Choroid plexus epithelial cell (primary cell): ENCODE data around the gene TEDC1.
A peak's percentile ranks its signal among the peaks of the same experiment; 100 is the strongest.

Experiments
- DNase-seq: peaks from one replicate; pipeline ENCODE4 v3.0.0-alpha.2; 2010; ENCODE audit warnings: low read depth
- H3K4me3 ChIP-seq: 2 replicates; pipeline ENCODE4 v1.5.1; 2011; ENCODE audit warnings: low read depth, mild to moderate bottlenecking, control low read depth, low read length, moderate library complexity
- TF ChIP-seq, protein P1 (sequence below): conservative IDR thresholded peaks from 2 replicates; pipeline ENCODE4 v1.5.1; 2011; ENCODE audit warnings: low read depth, mild to moderate bottlenecking, control low read depth, inconsistent platforms, low read length, moderate library complexity

TEDC1 gene

DNA sequence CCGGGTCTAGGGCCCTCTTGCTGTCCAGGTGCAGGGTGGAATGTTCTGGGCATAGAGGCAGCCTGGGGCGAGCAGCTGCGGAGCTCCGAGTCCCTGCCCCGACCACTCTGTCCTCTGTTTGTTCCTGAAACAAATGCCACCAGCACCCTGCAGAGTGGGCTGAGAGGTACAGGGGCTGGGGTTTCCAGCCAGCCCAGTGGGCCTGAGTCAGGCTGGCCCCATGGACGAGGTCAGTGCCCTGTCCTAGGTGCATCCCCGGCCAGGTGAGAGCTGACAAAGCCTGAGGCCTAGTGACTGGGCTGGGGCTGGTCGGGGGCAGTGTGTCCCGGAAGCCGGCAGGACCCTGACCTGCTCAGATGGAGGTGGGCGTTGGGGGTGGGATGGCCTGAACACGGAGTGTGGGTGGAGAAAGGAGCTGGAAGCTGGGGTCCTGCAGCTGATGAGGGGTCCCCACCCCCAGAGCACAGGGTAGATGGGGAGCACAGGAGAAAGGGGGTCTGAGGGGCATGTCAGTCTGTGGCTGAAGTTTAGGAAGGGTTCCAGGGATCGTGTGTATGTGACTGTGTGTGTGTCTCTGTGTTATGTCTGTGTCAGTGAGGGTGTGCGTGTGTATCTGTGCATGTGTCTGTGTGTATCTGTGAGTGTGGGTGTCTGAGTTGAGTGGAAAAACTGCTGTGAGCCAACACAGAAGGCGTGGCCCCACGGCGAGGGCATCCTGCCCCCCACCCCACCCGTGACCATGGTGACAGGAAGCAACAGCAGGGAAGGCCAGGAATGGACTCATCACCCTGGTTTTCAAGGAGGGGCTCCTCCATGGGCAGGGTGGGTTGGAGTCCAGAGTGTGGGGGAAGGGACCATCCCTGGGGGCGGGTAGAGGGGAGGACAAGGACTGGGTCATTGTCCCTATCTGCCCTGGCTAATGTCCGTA lies 6.7 kb upstream of the TEDC1 start:
- no peak for DNase-seq
- H3K4me3 ChIP-seq: no peak overlapping the region
- TF ChIP-seq, protein P1, sequence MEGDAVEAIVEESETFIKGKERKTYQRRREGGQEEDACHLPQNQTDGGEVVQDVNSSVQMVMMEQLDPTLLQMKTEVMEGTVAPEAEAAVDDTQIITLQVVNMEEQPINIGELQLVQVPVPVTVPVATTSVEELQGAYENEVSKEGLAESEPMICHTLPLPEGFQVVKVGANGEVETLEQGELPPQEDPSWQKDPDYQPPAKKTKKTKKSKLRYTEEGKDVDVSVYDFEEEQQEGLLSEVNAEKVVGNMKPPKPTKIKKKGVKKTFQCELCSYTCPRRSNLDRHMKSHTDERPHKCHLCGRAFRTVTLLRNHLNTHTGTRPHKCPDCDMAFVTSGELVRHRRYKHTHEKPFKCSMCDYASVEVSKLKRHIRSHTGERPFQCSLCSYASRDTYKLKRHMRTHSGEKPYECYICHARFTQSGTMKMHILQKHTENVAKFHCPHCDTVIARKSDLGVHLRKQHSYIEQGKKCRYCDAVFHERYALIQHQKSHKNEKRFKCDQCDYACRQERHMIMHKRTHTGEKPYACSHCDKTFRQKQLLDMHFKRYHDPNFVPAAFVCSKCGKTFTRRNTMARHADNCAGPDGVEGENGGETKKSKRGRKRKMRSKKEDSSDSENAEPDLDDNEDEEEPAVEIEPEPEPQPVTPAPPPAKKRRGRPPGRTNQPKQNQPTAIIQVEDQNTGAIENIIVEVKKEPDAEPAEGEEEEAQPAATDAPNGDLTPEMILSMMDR: no peak

DNA sequence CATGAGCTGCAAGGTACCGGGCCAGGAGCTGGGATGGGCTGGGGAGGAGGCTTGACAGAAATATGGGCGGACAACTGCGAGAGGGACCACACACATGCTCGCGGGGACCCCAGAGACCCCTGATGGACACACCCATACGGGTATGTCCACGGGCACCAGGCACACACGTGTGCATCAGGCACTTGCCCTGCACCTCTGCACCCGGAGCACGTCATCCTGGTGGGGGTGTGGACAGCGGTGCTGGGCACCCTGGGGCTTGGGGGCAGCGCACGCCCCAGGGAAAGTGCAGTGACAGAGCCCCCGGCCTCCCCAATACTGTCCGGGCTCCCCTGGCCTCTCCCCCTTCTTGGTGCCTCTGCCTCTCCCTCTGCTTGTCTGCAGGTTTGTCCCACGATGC lies 6.1 kb upstream of the TEDC1 start:
- TF ChIP-seq, protein P1: no peak
- H3K4me3 ChIP-seq: no peak overlapping the region
- DNase-seq: no peak

DNA sequence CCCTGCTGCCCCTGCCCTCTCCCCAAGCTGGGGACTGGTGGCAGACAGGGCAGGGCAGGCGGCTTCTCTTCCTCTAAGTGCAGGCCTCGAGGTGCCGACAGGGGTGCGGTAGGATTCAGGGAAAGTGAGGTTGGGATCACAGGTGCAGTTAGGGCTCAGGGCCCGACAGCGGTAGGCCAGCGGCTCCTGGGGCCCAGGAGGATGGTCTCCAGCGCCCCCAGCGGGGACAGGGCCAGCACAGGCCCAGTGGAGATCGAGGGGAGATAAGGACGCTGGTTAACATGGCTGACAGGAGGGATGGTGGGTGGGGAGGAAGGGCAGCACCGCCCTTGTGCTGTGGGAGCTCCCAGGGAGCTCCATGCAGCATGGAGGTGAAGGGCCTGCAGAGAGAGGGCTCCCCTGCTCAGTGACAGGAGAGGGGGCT lies 5.3 kb upstream of the TEDC1 start:
- H3K4me3 ChIP-seq: no peak overlapping the region
- TF ChIP-seq, protein P1: peak; percentile 44
- no peak for DNase-seq

DNA sequence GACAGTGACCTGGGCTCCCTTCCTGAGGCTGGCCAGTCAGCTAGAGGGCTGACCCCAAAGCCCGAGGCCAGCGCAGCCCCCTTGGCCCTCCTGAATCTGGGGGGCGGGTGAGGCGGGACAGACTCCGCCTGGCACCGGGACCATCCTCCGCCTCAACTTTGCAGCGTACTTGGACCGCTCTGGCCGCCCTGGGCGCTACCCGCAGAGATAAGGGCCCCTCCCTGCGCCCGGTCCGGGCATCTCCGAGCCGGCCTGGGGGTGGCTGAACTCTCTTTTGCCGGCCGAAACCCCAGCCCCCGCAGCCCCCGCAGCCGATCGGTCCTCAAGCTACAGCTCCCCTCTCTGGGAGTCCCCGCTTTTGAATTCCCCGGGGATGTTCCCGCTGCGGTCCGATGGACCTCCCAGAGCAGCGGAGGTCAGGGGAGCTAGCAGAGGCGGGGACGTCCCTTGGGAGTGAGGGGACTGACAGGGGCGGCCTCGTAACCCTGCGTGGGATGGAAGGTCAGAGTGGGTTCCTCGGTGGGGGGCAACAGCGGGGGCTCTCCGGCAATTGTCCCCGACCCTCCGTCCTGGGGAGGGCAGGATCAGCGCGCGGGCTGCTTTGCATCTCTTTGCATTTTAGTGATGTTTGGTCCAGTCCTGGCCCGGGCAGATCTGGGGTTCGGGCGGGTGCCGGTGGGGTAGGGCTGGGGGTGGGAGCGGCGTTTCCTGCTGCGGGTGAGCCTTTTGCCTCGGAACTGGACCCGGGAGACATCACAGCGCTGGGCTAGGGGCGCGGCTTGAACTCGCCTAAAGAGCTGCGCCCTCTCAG lies 4.7 kb upstream of the TEDC1 start, which contains the start of gene CRIP1:
CRIP1 (plus strand) TSS at position 724 of the 811 bp plus-strand sequence. CDS start 374 bp downstream, outside the sequence.
- H3K4me3 ChIP-seq: no peak within 1 kb of the TSS
- TF ChIP-seq, protein P1: no peak
- DNase-seq: no peak

DNA sequence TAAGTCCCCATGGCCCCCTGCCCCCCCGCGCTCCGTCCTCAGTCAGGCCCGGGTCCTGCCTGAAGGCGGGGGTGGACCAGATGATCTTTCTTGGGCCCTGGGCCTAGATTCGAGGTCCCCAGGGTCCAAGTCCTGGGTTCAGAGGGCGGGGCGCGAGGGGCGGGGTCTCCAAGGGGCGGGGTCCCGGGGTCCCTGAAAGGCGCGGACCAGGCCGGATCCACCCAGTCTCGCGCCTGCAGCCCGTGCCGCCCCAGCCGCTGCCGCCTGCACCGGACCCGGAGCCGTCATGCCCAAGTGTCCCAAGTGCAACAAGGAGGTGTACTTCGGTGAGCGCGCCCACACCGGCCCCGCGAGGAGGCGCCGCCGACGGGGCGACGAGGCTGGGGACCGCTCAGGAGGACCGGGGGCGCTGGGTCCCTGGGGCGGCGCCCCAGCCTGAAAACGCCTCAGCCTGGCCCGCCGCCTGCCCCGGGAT lies 4.0 kb upstream of the TEDC1 start:
- TF ChIP-seq, protein P1: no peak
- H3K4me3 ChIP-seq: no peak overlapping the region
- no peak for DNase-seq

DNA sequence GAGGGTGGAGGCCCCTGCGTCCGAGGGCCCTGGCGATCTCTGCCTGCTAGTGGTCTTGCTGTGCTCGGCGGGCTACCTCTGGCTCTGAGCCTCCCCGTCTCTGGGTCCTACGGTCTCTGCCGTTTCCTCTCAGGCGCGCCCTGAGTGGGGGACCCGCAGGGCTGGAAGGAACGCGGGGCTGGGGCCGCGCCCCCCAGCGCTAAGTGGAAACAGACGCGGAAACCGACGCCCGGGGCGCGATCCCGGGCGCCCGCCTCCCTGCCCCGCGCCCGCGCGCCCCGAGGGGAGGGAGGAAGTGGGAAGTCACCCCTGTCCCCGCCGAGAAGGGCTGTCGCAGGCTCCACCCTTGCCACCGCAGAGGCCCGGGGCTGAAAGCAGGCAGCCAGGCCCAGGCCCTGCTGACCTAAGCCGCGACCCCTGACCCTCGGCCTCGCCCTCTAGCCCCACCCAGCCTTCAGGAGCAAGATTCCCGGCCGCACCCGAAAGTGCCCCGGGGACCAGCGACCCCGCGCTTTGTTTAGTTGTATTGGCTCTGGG lies 3.5 kb upstream of the TEDC1 start:
- TF ChIP-seq, protein P1: no peak
- no peak overlapping the region for H3K4me3 ChIP-seq
- DNase-seq: no peak
